Measurements from ENCODE around the gene MCTP1.

- TF ChIP-seq EZH2 (IDR thresholded peaks at IDR 0.05; ENCODE audit: low read length), result no peak
- no peak for TF ChIP-seq CTCF (optimal IDR thresholded peaks at IDR 0.05 in 1 of 3, IDR thresholded peaks at IDR 0.05 in 1 of 3, conservative IDR thresholded peaks at IDR 0.05 in 1 of 3; ENCODE audit: extremely low read depth in 1 of 3, insufficient read depth in 2 of 3, low read length in 3 of 3)
Measured at GRCh38 chr5:94856257-94856800, 428.6 kb downstream of the MCTP1 start.
